GM21528 (cell line): ENCODE results near the gene TMEM80.
"Not testable (repeated sequence)": the region's sequence is repeated elsewhere in the genome, so short reads cannot be mapped to it uniquely, and the experiment has no call there.

Source experiments
- ATAC-seq: cut with Tn5 transposase; IDR thresholded peaks from one replicate; pipeline ENCODE4 v1.9.1; 2021; ENCODE audit warnings: mild to moderate bottlenecking, moderate library complexity; ENCODE audit not compliant: unreplicated experiment, low FRiP score

Gene TMEM80

GRCh38 chr11:679271-680207, 16.1 kb upstream of the TMEM80 start:
- no peak for ATAC-seq

- no peak for ATAC-seq
Measured at GRCh38 chr11:680476-680875, 15.1 kb upstream of the TMEM80 start.

- no peak for ATAC-seq
Measured at GRCh38 chr11:680970-681369, 14.6 kb upstream of the TMEM80 start.

- ATAC-seq: no peak
Measured at GRCh38 chr11:686451-687243, 9.0 kb upstream of the TMEM80 start.

- no peak for ATAC-seq
Measured at GRCh38 chr11:687751-688150, 7.9 kb upstream of the TMEM80 start.

GRCh38 chr11:688681-689080, 6.9 kb upstream of the TMEM80 start:
- ATAC-seq: no peak

GRCh38 chr11:689625-690024, 6.0 kb upstream of the TMEM80 start:
- no peak for ATAC-seq

- not testable (repeated sequence) for ATAC-seq
Measured at GRCh38 chr11:690244-690643, 5.4 kb upstream of the TMEM80 start.

- ATAC-seq: no peak
Measured at GRCh38 chr11:690738-691633, 4.6 kb upstream of the TMEM80 start.

- ATAC-seq: no peak
Measured at GRCh38 chr11:691710-692590, 3.7 kb upstream of the TMEM80 start.

GRCh38 chr11:692824-693414, 2.7 kb upstream of the TMEM80 start:
- ATAC-seq: no peak

GRCh38 chr11:693415-693831, 2.2 kb upstream of the TMEM80 start:
- ATAC-seq: no peak

- no peak for ATAC-seq
Measured at GRCh38 chr11:693887-694562, 1.6 kb upstream of the TMEM80 start.

- peak; percentile 75 for ATAC-seq
Measured at GRCh38 chr11:694563-695287, 891 bp upstream of the TMEM80 start, which contains the start of gene DEAF1. TSS of gene DEAF1 (minus strand) at chr11:695222. CDS start at chr11:695047, 175 bp downstream.

- ATAC-seq: no peak
Measured at GRCh38 chr11:695288-695537, 403 bp upstream of the TMEM80 start.

- no peak for ATAC-seq
Measured at GRCh38 chr11:696955-697491, 1.4 kb downstream of the TMEM80 start.

- no peak for ATAC-seq
Measured at GRCh38 chr11:697811-698311, 2.2 kb downstream of the TMEM80 start.
